Esophagus squamous epithelium (tissue), 5 donors: Measurements from ENCODE around the gene SCAF11. TPM values are rescaled to one million over a fixed set of nuclear protein-coding genes. Genes with fewer than 3 reads are reported as not detected.

ENCODE experiments used
- DNase-seq: peaks from one replicate; lab custom pipeline; 2025; lab: John Stamatoyannopoulos, UW
- H3K27ac ChIP-seq, 4 donors: fragments of 200-600 bp; sonication (generic); one replicate each; pipeline ENCODE4 v1.5.1; 2016 to 2019; ENCODE audit warnings: mild to moderate bottlenecking in 1 of 4
- H3K27me3 ChIP-seq, 4 donors: fragments of 200-600 bp; sonication (generic); 1 replicate in 3 of 4; 2 replicates in 1 of 4; pipeline versions ENCODE4 v1.5.1 to v1.6.0; 2017 to 2021; ENCODE audit warnings: antibody characterized with exemption in 1 of 4
- H3K36me3 ChIP-seq, 3 donors: fragments of 200-600 bp; sonication (generic); one replicate each; pipeline ENCODE4 v1.5.1; 2016 to 2019
- H3K4me1 ChIP-seq, 3 donors: fragments of 200-600 bp; sonication (generic); one replicate each; pipeline ENCODE4 v1.5.1; 2017 to 2019
- H3K4me3 ChIP-seq, 4 donors: fragments of 200-600 bp; sonication (generic); 1 replicate in 3 of 4; 2 replicates in 1 of 4; pipeline ENCODE4 v1.5.1; 2016 to 2019; ENCODE audit warnings: mild to moderate bottlenecking in 2 of 4, moderate library complexity in 1 of 4
- H3K9me3 ChIP-seq, 3 donors: fragments of 200-600 bp; sonication (generic); one replicate each; pipeline ENCODE4 v1.5.1; 2016 to 2019
- CTCF ChIP-seq, 6 experiments: fragments of 450-650 bp in 4 of 6; fragments of 200-600 bp in 2 of 6; sonication (generic) in 2 of 6; IDR thresholded peaks; one replicate each; pipeline ENCODE4 v1.5.1; 2016 to 2019; ENCODE audit warnings: antibody characterized with exemption in 6 of 6, mild to moderate bottlenecking in 4 of 6, moderate library complexity in 4 of 6
- POLR2A ChIP-seq, 4 donors: fragments of 450-650 bp; IDR thresholded peaks; one replicate each; pipeline ENCODE4 v1.6.1; 2017; ENCODE audit warnings: antibody characterized with exemption in 4 of 4, mild to moderate bottlenecking in 4 of 4, moderate library complexity in 3 of 4
- WGBS, 2 donors: methylation state at CpG; one replicate each; pipeline ENCODE4 v1.1.5; 2018; 5-methylcytosine and 5-hydroxymethylcytosine counted together
- intact Hi-C: fragments of 100-400 bp; cut with DNase I; formaldehyde crosslinking; loops from one replicate; pipeline ENCODE4 v1.15.0; 2022
- small RNA-seq, 4 donors: library from RNA; depleted of rRNA; stranded (forward); fragments of <200 nt; gene quantifications; one replicate each; pipeline ENCODE3, GENCODE V24; 2016
- total RNA-seq, 4 donors: library from RNA; depleted of rRNA; stranded (reverse); fragments of >200 nt; gene quantifications; one replicate each; pipeline ENCODE4 v1.1.0, GENCODE V29; 2016
- donor health status: DM: yes; HTN: yes; CAD: no.

SCAF11 gene
- total RNA-seq, 4 donors from 2014 or later: 65.9 to 123 (median 101) TPM

- H3K27me3 ChIP-seq: no peaks in the 10 kb centered on the region
- H3K4me1 ChIP-seq: peaks cover 0 to 5% (median 0%) of the 10 kb centered on the region in 3 donors
- intact Hi-C loops: no loop called here
- H3K9me3 ChIP-seq: no peaks in the 10 kb centered on the region
- no peak overlapping the region for H3K4me3 ChIP-seq
- 57 to 65% methylated on average over 8 of the region's 8 CpGs for WGBS, 2 donors
- no peak overlapping the region for H3K27ac ChIP-seq
- DNase-seq: no peak
- peaks cover 0 to 68% (median 0%) of the 10 kb centered on the region in 3 donors for H3K36me3 ChIP-seq
- TF ChIP-seq CTCF (IDR thresholded peaks at IDR 0.05) (no peak), POLR2A (IDR thresholded peaks at IDR 0.05) (no peak)
Observed at GRCh38 chr12:45878630-45879255, 111.6 kb downstream of the SCAF11 start.

GRCh38 chr12:45877069-45877468 lies 113.3 kb downstream of the SCAF11 start:
- 94 to 100% methylated on average over 4 to 5 of the region's 5 CpGs for whole genome bisulfite sequencing, 2 donors
- TF ChIP-seq CTCF (IDR thresholded peaks at IDR 0.05) (no peak), POLR2A (IDR thresholded peaks at IDR 0.05) (no peak)
- Histone ChIP-seq H3K9me3 (no peaks in the 10 kb centered on the region), H3K4me1 (peaks cover 0 to 5% (median 0%) of the 10 kb centered on the region in 3 donors), H3K4me3 (no peak overlapping the region), H3K36me3 (peaks cover 0 to 76% (median 0%) of the 10 kb centered on the region in 3 donors), H3K27me3 (no peaks in the 10 kb centered on the region), H3K27ac (no peak overlapping the region)
- no peak for DNase-seq
- intact Hi-C loops: no loop called here

- Histone ChIP-seq H3K4me1 (no peaks in the 10 kb centered on the region), H3K36me3 (peaks cover 0 to 96% (median 0%) of the 10 kb centered on the region in 3 donors), H3K9me3 (no peaks in the 10 kb centered on the region), H3K4me3 (no peak overlapping the region), H3K27ac (no peak overlapping the region), H3K27me3 (no peaks in the 10 kb centered on the region)
- intact Hi-C loops: no loop called here
- 85 to 88% methylated on average over 7 of the region's 7 CpGs for WGBS, 2 donors
- TF ChIP-seq POLR2A (IDR thresholded peaks at IDR 0.05): no peak
- no peak for TF ChIP-seq CTCF (IDR thresholded peaks at IDR 0.05)
- DNase-seq: no peak
Observed at GRCh38 chr12:45872446-45872845, 117.9 kb downstream of the SCAF11 start.

Small RNA genes within 50 kb of the gene (small RNA-seq; reads per million reads assigned to genes)
- 0 reads per million in 4 donors for gene RN7SL246P
